Hindlimb muscle (tissue), 1 donor: Measurements from ENCODE around the gene TAC3. TPM values are rescaled to one million over a fixed set of nuclear protein-coding genes. Genes with fewer than 3 reads are reported as not detected.
"Not testable (repeated sequence)": the region's sequence is repeated elsewhere in the genome, so short reads cannot be mapped to it uniquely, and the experiment has no call there.

Experiments used
- DNase-seq: peaks from one replicate; pipeline ENCODE4 v3.0.0-alpha.2; 2013
- polyA plus RNA-seq: library from polyadenylated mRNA; unstranded; fragments of 120-200 nt; gene quantifications from one replicate; pipeline ENCODE4 v1.2.1, GENCODE V29; 2013; ENCODE audit not compliant: insufficient read length

TAC3 gene
- polyA plus RNA-seq, 1 donor, result not detected

GRCh38 chr12:57033431-57033830 lies 17.1 kb upstream of the TAC3 start:
- no peak for DNase-seq

GRCh38 chr12:57031789-57032188 lies 15.5 kb upstream of the TAC3 start:
- no peak for DNase-seq

GRCh38 chr12:57031138-57031725 lies 14.9 kb upstream of the TAC3 start:
- DNase-seq, result no peak

GRCh38 chr12:57029457-57029856 lies 13.1 kb upstream of the TAC3 start:
- no peak for DNase-seq

- DNase-seq, result no peak
Measured at GRCh38 chr12:57027805-57028153, 11.4 kb upstream of the TAC3 start.

GRCh38 chr12:57027011-57027804 lies 10.9 kb upstream of the TAC3 start:
- no peak for DNase-seq

GRCh38 chr12:57025196-57025595 lies 8.9 kb upstream of the TAC3 start:
- no peak for DNase-seq

- not testable (repeated sequence) for DNase-seq
Measured at GRCh38 chr12:57022324-57022723, 6.0 kb upstream of the TAC3 start.

- DNase-seq, result no peak
Measured at GRCh38 chr12:57019983-57020719, 3.8 kb upstream of the TAC3 start.

GRCh38 chr12:57018906-57019305 lies 2.6 kb upstream of the TAC3 start:
- DNase-seq, result no peak

- DNase-seq, result not testable (repeated sequence)
Measured at GRCh38 chr12:57018353-57018752, 2.0 kb upstream of the TAC3 start.

- no peak for DNase-seq
Measured at GRCh38 chr12:57012600-57013465, 3.5 kb downstream of the TAC3 start.

GRCh38 chr12:57011438-57012424 lies 4.6 kb downstream of the TAC3 start:
- no peak for DNase-seq

- no peak for DNase-seq
Measured at GRCh38 chr12:57010627-57011247, 5.6 kb downstream of the TAC3 start.

GRCh38 chr12:57009949-57010626 lies 6.2 kb downstream of the TAC3 start:
- DNase-seq, result no peak

- peak; percentile 40 for DNase-seq
Measured at GRCh38 chr12:57008178-57008577, 8.2 kb downstream of the TAC3 start.

GRCh38 chr12:57006809-57007475 lies 9.4 kb downstream of the TAC3 start:
- DNase-seq, result no peak

- peak; percentile 68 for DNase-seq
Measured at GRCh38 chr12:57005980-57006808, 10.1 kb downstream of the TAC3 start, which contains the start of gene ZBTB39. ZBTB39 (minus strand) TSS chr12:57006546; CDS start chr12:57004917, 1,629 bp downstream.

GRCh38 chr12:57004651-57005050 lies 11.7 kb downstream of the TAC3 start:
- DNase-seq, result no peak
